NB4 (cell line): Measurements from ENCODE around the gene OAF.

Experiments used
- CTCF ChIP-seq: IDR thresholded peaks from one replicate; pipeline ENCODE4 v1.5.1; 2012; ENCODE audit warnings: low read depth, low read length
- TF ChIP-seq, protein P1 (sequence below): IDR thresholded peaks from 2 replicates; pipeline ENCODE4 v1.6.1; 2011; ENCODE audit warnings: low read depth, low read length

- TF ChIP-seq CTCF: no peak
- TF ChIP-seq, protein P1, sequence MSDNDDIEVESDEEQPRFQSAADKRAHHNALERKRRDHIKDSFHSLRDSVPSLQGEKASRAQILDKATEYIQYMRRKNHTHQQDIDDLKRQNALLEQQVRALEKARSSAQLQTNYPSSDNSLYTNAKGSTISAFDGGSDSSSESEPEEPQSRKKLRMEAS: no peak
Observed at GRCh38 chr11:120268686-120269085, 57.9 kb downstream of the OAF start.
